HAP-1 (cell line): ENCODE results near the gene KCNAB3.
A peak's percentile ranks its signal among the peaks of the same experiment; 100 is the strongest.
"Not testable (repeated sequence)": the region's sequence is repeated elsewhere in the genome, so short reads cannot be mapped to it uniquely, and the experiment has no call there.

ENCODE experiments used
- DNase-seq, 2 experiments: peaks; one replicate each; pipeline ENCODE4 v3.0.0-alpha.2; 2016 to 2020; ENCODE audit warnings: low spot score in 2 of 2
- H3K27me3 ChIP-seq: fragments of 250-450 bp; sonication (Bioruptor Pico); 2 replicates; pipeline ENCODE4 v1.5.1; 2020; ENCODE audit warnings: low read depth, mild to moderate bottlenecking, moderate library complexity
- H3K36me3 ChIP-seq: fragments of 250-450 bp; sonication (Bioruptor Pico); replicated peaks from 2 replicates; pipeline ENCODE4 v1.5.1; 2020; ENCODE audit warnings: mild to moderate bottlenecking
- H3K4me1 ChIP-seq: fragments of 250-450 bp; sonication (Bioruptor Pico); 2 replicates; pipeline ENCODE4 v1.5.1; 2020; ENCODE audit warnings: mild to moderate bottlenecking
- H3K4me3 ChIP-seq: fragments of 250-450 bp; sonication (Bioruptor Pico); 2 replicates; pipeline ENCODE4 v1.5.1; 2020; ENCODE audit warnings: mild to moderate bottlenecking, moderate library complexity
- H3K9me3 ChIP-seq: fragments of 250-450 bp; sonication (Bioruptor Pico); 2 replicates; pipeline ENCODE4 v1.5.1; 2020; ENCODE audit warnings: mild to moderate bottlenecking, moderate library complexity
- in situ Hi-C: fragments of 300-500 bp; cut with MboI; formaldehyde crosslinking; loops from 3 replicates; pipeline ENCODE4 v1.14.3; 2020; ENCODE audit warnings: low sequenced_read_pairs, inconsistent platforms, mixed read lengths

The KCNAB3 gene

DNA sequence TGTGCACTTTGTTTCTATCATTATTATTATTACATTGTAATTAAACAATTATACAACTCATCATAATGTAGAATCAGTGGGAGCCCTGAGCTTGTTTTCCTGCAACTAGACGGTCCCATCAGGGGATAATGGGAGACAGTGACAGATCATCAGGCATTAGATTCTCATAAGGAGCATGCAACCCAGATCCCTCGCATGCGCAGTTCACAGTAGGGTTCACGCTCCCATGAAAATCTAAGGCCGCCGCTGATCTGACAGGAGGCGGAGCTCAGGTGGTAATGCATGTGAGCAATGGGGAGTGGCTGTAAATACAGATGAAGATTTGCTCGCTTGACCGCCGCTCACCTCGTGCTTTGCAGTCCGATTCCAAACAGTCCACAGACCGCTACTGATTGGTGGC is 23.6 kb upstream of the KCNAB3 start:
- in situ Hi-C loops, H3K4me3 ChIP-seq, H3K9me3 ChIP-seq, H3K27me3 ChIP-seq, H3K4me1 ChIP-seq, DNase-seq: not testable (repeated sequence)
- peaks cover 20% of the 10 kb centered on the region for H3K36me3 ChIP-seq

DNA sequence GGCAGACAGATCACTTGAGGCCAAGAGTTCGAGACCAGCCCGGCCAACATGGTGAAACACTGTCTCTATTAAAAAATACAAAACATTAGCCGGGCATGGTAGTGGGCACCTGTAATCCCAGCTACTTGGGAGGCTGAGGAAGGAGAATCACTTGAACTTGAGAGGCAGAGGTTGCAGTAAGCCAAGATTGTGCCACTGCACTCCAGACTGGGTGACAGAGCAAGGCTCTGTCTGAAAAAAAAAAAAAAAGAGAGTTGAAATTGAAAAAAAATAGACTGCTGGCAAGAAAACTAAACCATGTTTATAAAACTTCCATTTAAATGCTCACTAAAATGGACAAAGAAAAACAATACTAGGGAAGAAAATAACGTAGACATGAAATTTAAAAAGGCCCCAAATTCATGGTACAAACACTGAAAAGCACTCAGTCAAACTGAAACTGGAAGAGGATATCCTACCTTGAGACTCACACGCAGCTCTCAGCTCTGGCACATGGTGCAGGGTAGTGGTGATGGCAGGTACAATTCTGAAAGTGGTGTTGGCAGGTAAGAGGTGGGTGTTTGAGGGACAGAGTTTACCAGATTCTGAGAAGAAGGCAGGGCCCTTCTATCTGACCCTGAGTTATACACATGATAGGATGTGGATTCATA is 21.6 kb upstream of the KCNAB3 start:
- DNase-seq, result no peak
- Histone ChIP-seq H3K4me3 (no peak overlapping the region), H3K4me1 (no peaks in the 10 kb centered on the region), H3K27me3 (no peaks in the 10 kb centered on the region), H3K36me3 (peaks cover 34% of the 10 kb centered on the region), H3K9me3 (no peaks in the 10 kb centered on the region)
- in situ Hi-C loops, result no loop called here

DNA sequence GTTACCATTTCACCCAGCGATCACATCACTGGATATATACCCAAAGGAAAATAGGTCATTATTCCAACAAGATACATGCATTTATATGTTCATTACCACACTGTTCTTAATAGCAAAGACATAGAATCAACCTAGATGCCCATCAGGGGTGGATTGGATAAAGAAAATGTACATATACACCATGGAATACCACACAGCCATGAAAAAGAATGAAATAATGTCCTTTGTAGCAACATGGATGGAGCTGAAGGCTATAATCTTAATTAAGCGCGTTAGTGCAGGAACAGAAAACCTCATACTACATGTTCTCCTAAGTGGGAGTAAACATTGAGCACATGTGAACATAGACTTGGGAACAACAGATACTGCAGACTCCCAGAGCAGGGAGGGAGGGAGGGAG is 20.9 kb upstream of the KCNAB3 start:
- Histone ChIP-seq H3K27me3 (no peaks in the 10 kb centered on the region), H3K4me1 (no peaks in the 10 kb centered on the region), H3K36me3 (peaks cover 41% of the 10 kb centered on the region), H3K4me3 (no peak overlapping the region), H3K9me3 (no peaks in the 10 kb centered on the region)
- DNase-seq, result no peak
- in situ Hi-C loops, result no loop called here

DNA sequence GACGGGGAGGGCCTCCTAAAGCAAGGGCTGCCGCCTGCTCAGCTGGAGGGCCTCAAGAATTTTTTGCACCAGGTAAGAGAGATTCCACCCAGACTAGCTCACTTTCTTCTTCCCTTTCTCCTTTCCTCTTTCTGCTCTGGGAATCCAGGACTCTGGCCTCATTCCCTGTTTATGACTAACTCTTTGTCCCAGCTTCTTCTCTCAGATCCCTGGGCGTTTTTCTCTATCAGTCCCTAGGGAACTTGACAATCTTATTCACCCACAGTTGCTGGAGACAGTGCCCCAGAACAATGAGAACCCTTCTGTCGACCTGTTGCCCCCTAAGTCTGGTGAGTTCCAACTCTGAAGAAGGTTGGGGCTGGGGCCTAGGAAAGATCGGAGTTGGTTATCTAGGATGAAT is 18.0 kb upstream of the KCNAB3 start:
- in situ Hi-C loops, result no loop called here
- H3K4me1 ChIP-seq, result no peaks in the 10 kb centered on the region
- no peak overlapping the region for H3K4me3 ChIP-seq
- H3K36me3 ChIP-seq, result peaks cover 67% of the 10 kb centered on the region
- no peaks in the 10 kb centered on the region for H3K9me3 ChIP-seq
- no peak for DNase-seq
- H3K27me3 ChIP-seq, result no peaks in the 10 kb centered on the region

DNA sequence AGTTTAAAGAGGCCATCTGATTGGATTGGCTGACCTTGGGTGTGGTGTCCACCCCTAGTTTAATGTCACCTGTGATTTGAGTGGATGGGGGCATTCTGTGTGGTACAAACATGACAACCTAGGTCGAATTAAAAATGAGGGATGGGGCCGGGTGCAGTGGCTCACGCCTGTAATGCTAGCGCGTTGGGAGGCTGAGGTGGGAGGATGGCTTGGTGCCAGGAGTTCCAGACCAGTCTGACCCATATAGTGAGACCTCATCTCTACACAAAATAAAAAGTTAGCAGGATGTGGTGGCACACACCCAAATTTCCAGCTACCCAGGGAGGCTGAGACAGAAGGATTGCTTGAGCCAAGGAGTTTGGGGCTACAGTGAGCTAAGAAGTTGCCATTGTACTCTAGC is 16.8 kb upstream of the KCNAB3 start:
- no peak for DNase-seq
- no peaks in the 10 kb centered on the region for H3K27me3 ChIP-seq
- H3K36me3 ChIP-seq, result peaks cover 70% of the 10 kb centered on the region
- no peaks in the 10 kb centered on the region for H3K9me3 ChIP-seq
- in situ Hi-C loops, result no loop called here
- no peaks in the 10 kb centered on the region for H3K4me1 ChIP-seq
- H3K4me3 ChIP-seq, result no peak overlapping the region

DNA sequence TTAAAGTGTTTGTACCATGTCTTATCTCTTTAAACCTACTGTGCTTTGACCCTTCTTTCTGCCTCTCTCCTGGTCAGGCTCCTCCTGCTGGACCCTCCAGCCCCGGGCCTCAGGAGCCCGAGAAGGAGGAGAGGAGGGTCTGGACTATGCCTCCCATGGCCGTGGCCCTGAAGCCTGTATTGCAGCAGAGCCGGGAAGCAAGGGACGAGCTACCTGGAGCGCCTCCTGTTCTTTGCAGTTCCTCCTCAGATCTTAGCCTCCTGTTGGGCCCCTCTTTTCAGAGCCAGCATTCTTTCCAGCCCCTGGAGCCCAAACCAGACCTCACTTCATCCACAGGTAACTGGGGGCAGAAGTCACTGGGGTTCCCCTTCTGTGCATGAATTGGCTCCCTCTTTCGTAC is 16.0 kb upstream of the KCNAB3 start:
- no peaks in the 10 kb centered on the region for H3K4me1 ChIP-seq
- H3K27me3 ChIP-seq, result no peaks in the 10 kb centered on the region
- in situ Hi-C loops, result no loop called here
- H3K9me3 ChIP-seq, result no peaks in the 10 kb centered on the region
- H3K4me3 ChIP-seq, result no peak overlapping the region
- no peak for DNase-seq
- H3K36me3 ChIP-seq, result peaks cover 75% of the 10 kb centered on the region

DNA sequence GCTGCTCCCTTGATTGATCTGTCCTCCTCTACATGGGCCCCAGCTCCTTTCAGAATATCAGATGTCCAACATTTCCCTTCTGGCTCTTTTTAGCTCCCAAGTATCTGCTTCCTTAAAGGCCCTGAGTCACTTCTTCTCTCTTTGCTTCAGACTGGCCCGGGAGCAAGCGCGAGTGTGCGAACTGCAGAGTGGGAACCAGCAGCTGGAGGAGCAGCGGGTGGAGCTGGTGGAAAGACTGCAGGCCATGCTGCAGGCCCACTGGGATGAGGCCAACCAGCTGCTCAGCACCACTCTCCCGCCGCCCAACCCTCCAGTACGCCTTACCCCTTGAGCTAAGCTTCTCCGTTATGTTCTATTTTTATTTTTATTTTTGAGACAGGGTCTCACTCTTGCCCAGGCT is 14.7 kb upstream of the KCNAB3 start:
- no peaks in the 10 kb centered on the region for H3K4me1 ChIP-seq
- H3K27me3 ChIP-seq, result no peaks in the 10 kb centered on the region
- no peaks in the 10 kb centered on the region for H3K9me3 ChIP-seq
- no peak for DNase-seq
- H3K36me3 ChIP-seq, result peaks cover 78% of the 10 kb centered on the region
- in situ Hi-C loops, result no loop called here
- H3K4me3 ChIP-seq, result no peak overlapping the region

DNA sequence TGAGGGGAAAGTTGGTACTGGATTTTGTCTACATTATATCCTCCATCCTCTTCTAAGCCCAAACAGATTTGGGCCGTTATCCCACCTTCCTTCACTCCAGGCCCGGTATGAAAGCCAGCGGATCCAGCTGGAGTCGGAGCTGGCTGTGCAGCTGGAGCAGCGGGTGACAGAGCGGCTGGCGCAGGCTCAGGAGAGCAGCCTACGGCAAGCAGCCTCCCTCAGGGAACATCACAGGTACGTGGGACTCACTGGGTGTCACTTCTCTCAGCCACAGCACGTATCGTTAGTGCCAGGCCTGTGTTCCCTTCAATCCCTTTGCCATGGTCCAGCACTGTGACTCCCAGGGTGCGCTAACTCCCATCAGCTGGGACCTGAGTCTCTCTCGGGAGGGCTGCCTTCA is 13.6 kb upstream of the KCNAB3 start:
- Histone ChIP-seq H3K4me1 (no peaks in the 10 kb centered on the region), H3K4me3 (no peak overlapping the region), H3K36me3 (peaks cover 74% of the 10 kb centered on the region), H3K27me3 (no peaks in the 10 kb centered on the region), H3K9me3 (no peaks in the 10 kb centered on the region)
- DNase-seq, result no peak
- in situ Hi-C loops, result no loop called here

DNA sequence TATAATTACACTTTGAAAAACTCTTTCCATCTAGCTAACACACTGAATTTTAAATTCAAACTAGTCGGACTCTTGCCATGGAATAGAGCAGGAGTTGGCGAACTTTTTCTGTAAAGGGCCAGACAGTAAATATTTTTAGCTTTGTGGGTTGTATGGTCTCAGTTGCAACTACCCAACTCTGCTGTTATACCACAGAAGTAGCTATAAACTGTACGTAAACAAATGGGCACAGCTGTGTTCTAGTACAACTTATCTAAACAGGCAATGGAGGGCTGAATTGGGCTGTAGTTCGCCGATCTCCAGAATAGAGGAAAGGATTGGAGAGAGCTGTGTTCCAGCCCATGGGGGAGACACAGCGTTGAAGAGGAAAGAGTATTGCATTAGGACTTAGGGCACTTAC is 11.1 kb upstream of the KCNAB3 start:
- Histone ChIP-seq H3K4me3 (no peak overlapping the region), H3K36me3 (peaks cover 70% of the 10 kb centered on the region), H3K4me1 (no peaks in the 10 kb centered on the region), H3K9me3 (no peaks in the 10 kb centered on the region), H3K27me3 (no peaks in the 10 kb centered on the region)
- DNase-seq, result no peak
- in situ Hi-C loops, result no loop called here

DNA sequence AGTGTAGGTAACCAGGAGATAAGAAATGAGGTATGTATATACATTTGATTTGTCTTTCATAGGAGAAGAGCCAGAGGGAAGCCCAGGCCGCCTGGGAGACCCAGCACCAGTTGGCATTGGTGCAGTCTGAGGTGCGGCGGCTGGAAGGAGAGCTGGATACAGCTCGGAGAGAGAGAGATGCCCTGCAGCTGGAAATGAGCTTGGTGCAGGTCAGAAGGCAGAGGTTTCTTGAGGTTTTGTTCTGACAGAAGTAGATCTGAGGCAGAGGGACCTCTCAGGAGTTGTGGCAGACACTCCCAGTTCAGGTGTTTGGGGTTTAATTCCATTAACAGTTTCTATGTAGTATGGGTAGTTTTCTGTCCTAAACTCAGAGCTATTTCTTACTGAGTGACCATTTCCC is 10.4 kb upstream of the KCNAB3 start:
- no peak for DNase-seq
- no peaks in the 10 kb centered on the region for H3K9me3 ChIP-seq
- H3K27me3 ChIP-seq, result no peaks in the 10 kb centered on the region
- no peak overlapping the region for H3K4me3 ChIP-seq
- in situ Hi-C loops, result no loop called here
- H3K4me1 ChIP-seq, result no peaks in the 10 kb centered on the region
- peaks cover 67% of the 10 kb centered on the region for H3K36me3 ChIP-seq

DNA sequence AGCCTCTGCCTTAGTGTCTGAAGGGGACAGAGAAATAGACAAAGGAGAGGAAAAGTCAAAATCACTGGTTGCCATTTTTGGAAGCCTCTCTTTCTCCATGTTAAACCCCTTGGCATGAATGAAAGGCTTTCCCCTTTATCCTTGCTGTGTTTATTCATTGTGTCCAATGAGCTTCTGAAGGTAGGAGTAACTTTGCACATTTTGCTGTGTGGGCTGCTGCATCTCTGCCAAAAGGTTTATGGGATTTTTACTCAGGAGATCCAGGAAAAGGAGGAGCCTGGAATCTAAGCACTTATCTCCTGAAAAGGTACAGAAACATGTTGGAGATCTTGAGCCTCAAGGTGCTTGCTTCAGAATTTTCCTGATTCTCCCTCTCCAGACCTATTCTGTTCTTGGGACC is 6.2 kb upstream of the KCNAB3 start:
- in situ Hi-C loops, result no loop called here
- no peaks in the 10 kb centered on the region for H3K27me3 ChIP-seq
- peaks cover 45% of the 10 kb centered on the region for H3K36me3 ChIP-seq
- H3K4me3 ChIP-seq, result no peak overlapping the region
- no peak for DNase-seq
- H3K9me3 ChIP-seq, result no peaks in the 10 kb centered on the region
- peaks cover 11% of the 10 kb centered on the region for H3K4me1 ChIP-seq

DNA sequence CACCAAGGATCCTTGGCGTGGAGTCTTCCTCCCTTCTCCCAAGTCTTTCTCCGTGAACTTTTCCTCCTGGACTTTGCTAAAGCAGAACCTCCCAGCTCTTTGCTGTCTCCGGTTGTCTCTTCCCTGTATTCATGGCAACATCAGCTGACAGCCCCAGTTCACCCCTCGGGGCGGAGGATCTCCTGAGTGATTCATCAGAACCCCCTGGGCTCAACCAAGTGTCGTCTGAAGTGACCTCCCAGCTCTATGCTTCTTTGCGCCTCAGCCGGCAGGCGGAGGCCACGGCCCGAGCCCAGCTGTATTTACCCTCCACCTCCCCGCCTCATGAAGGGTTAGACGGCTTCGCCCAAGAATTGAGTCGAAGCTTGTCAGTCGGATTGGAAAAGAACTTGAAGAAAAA is 3.3 kb upstream of the KCNAB3 start:
- Histone ChIP-seq H3K9me3 (no peaks in the 10 kb centered on the region), H3K36me3 (peaks cover 29% of the 10 kb centered on the region), H3K4me1 (peaks cover 13% of the 10 kb centered on the region), H3K4me3 (peak overlapping the region; percentile 78), H3K27me3 (no peaks in the 10 kb centered on the region)
- in situ Hi-C loops, result loop anchor here (5.0 kb wide), 1 partner anchor 54 kb away; no protein-coding TSS in a partner anchor
- DNase-seq, result peak; percentile 32 to 64

DNA sequence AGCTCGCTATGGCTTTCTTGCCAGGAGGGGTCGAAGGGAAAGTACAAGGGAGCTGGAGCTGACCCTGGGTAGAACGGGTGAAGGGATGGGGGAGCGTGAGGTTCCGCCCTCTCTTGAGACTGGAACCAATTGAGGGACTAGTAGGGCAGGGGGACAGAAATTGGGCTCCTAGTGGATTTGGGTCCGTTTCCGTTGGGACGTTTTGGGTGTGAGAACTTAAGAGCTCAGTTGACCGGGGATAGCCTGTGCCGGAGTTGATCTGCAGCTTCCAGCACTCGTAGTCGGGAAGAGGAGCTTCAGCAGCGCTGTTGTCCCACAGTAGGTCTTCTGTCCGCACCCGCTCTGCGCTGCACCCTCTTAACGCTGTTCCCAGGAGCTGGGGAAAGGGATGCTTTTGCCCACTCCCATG is 2.8 kb upstream of the KCNAB3 start:
- no peaks in the 10 kb centered on the region for H3K9me3 ChIP-seq

DNA sequence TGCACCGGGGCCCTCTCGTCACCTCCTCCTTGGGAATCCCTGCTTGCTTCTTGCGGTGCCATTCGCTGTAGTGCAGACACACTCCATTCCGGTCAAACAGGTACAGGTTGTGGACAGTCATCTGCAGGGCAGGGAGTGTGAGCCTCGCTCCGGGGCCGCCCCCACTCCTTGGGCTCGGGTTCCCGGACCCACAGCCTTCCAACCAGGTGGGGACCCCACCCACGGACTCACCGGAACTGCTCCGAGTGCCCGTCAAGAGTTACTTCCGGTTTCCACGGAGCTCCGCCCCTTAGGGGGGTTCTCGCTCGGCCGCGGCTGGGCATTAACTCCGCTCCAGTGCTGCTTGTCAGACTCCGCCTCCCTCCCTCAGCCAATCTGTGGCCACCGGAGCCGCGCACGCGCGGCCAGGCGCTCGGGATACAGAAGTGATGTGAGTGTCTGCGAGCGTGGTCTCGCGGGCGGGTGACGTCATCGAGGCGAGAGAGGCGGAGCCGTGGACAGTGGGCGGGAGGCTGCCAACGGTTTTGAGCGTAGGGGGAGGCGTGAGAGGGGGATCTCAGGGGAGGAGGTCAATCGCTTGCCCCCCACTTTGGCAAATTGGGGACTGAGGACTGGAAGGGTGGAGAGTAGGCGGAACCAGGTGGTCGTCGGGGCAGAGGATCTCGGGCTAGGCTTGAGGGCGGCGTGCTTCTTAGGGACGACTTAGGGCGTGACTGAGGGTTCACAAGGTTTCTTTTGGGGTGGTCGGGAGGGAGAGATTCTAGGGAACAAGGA is 2.2 kb upstream of the KCNAB3 start, which contains the start of the genes CNTROB and TRAPPC1:
Gene CNTROB, plus strand, starts transcription at position 498 of the 774 bp plus-strand sequence. CDS start 874 bp downstream, outside the sequence.
Gene TRAPPC1, minus strand, starts transcription at position 238 of the 774 bp plus-strand sequence. Its CDS starts 117 bp downstream, at position 121.
- in situ Hi-C loops, result loop anchor here (5.0 kb wide), 1 partner anchor 55 kb away; no protein-coding TSS in a partner anchor
- Histone ChIP-seq H3K27me3 (no peaks in the 10 kb centered on the region), H3K9me3 (no peaks in the 10 kb centered on the region), H3K4me1 (peaks cover 13% of the 10 kb centered on the region), H3K36me3 (peaks cover 30% of the 10 kb centered on the region), H3K4me3 (peak within 1 kb of the TSS; percentile 78)
- DNase-seq, result peak; percentile 99 to 100

More for the DNA sequence above, 2.8 kb upstream of the KCNAB3 start:
- Histone ChIP-seq H3K36me3 (peaks cover 30% of the 10 kb centered on the region), H3K27me3 (no peaks in the 10 kb centered on the region), H3K4me1 (peaks cover 13% of the 10 kb centered on the region), H3K4me3 (peak overlapping the region; percentile 78)
- peak; percentile 14 to 43 for DNase-seq
- in situ Hi-C loops, result loop anchor here (5.0 kb wide), 1 partner anchor 55 kb away; no protein-coding TSS in a partner anchor
